ENCODE measurements around the gene FOXL1.

The FOXL1 gene

DNA sequence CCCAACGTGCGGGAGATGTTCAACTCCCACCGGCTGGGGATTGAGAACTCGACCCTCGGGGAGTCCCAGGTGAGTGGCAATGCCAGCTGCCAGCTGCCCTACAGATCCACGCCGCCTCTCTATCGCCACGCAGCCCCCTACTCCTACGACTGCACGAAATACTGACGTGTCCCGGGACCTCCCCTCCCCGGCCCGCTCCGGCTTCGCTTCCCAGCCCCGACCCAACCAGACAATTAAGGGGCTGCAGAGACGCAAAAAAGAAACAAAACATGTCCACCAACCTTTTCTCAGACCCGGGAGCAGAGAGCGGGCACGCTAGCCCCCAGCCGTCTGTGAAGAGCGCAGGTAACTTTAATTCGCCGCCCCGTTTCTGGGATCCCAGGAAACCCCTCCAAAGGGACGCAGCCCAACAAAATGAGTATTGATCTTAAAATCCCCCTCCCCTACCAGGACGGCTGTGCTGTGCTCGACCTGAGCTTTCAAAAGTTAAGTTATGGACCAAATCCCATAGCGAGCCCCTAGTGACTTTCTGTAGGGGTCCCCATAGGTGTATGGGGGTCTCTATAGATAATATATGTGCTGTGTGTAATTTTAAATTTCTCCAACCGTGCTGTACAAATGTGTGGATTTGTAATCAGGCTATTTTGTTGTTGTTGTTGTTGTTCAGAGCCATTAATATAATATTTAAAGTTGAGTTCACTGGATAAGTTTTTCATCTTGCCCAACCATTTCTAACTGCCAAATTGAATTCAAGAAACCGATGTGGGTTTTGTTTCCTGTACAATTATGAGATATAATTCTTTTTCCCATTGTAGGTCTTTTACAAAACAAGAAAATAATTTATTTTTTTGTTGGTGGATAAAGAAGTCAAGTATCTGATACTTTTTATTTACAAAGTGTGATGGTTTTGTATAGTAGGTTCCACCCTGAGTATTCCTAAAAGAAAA lies 9.4 kb upstream of the FOXL1 start:
- no peaks in the 10 kb centered on the region for H3K36me3 ChIP-seq (ENCODE audit: insufficient read depth, low read length)
- peaks cover 39% of the 10 kb centered on the region for H3K4me1 ChIP-seq (ENCODE audit: insufficient read depth, low read length)
- H3K9ac ChIP-seq (ENCODE audit: low read depth, low read length), result peak overlapping the region; percentile 71
- no peaks in the 10 kb centered on the region; the same call in 1 of the 2 replicates for H3K9me3 ChIP-seq (ENCODE audit: control insufficient read depth, insufficient read depth, low read length)

DNA sequence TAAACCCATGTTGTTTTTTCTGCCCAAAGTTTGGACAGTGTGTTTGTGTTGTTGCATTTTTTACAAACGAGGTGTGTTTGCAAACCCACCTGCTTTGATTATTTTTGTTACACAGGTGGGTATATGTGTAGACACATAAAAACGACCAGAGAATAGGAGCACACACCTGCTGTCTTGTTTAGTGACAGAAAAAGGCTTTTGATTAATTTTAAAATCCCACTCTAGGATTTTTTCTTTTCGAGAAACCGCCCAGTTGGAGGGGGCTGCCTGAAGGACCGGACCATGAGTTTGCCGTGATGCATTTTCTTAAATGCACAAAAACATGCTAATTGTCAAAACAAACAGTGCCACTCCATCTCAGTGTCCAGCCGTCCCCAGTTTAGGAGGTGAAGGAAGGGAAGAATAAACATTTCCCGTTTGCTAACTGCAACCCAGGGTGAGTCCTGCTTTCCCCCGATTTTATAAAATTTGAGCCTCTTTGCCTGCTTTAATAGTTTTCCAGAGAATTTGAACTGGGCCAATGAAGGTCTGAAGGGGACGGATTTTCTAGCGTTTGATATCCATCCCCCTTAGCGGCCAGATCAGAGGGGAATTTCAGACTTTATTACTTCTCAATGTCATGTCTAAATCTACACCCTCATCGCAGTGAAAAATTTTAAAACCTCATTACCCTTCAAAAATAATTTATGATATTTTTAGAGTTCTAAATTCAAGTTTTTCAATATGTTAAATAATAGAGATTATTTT lies 8.5 kb upstream of the FOXL1 start:
- Histone ChIP-seq H3K36me3 (ENCODE audit: insufficient read depth, low read length) (no peaks in the 10 kb centered on the region), H3K9me3 (ENCODE audit: control insufficient read depth, insufficient read depth, low read length) (no peaks in the 10 kb centered on the region; the same call in 1 of the 2 replicates), H3K9ac (ENCODE audit: low read depth, low read length) (peak overlapping the region; percentile 33; the same call in 1 of the 2 replicates), H3K4me1 (ENCODE audit: insufficient read depth, low read length) (peaks cover 37% of the 10 kb centered on the region)

DNA sequence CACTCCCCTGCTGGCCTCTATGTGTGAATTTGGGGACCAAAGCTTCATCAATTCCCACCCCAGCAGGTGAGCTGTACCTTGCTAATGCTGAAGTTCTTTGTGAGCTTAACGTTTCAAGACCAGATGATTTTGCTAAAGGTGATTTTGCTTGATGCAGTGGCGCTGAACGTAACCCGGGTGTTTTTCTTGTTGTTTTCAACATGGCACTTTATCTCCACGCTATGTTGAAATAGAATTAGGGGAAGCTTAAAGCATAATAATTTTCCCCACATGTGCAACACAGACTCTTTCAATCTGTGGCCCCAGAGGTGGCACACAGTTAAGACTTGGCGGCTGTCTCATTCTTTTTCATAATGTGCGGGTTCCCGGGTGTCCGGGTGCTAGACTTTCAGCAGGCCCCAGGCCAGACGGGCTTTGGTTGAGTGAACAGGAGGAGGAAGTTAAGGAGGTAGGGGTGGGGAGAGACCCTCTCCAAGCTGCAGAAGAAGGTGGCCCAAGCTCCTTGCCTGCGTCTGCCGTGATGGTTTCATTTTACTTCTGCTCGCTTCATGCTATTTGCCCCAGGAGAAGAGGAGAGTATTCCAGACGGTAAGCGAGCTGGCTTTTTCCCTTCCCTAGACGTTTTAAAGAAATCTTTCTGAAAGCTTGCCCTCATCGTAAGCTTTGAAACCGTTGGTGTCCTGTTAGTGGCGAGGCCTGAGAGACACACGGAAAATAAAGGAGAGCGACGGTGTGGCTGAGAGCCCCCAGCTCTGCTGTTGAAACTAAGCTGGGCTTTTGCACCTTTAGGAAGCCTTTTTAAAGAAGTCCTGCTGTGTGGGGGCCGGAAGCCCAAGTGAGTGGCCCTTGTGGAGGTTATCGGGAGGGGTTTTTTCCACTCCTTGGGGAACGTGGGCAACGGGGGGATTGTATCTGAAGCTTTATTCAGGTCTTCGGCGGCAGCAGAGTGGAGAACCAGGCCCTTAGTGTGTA lies 7.5 kb upstream of the FOXL1 start:
- peak overlapping the region; percentile 23; the same call in 1 of the 2 replicates for H3K9ac ChIP-seq (ENCODE audit: low read depth, low read length)
- H3K4me1 ChIP-seq (ENCODE audit: insufficient read depth, low read length), result peaks cover 36% of the 10 kb centered on the region
- H3K36me3 ChIP-seq (ENCODE audit: insufficient read depth, low read length), result no peaks in the 10 kb centered on the region
- H3K9me3 ChIP-seq (ENCODE audit: control insufficient read depth, insufficient read depth, low read length), result no peaks in the 10 kb centered on the region; the same call in 1 of the 2 replicates

DNA sequence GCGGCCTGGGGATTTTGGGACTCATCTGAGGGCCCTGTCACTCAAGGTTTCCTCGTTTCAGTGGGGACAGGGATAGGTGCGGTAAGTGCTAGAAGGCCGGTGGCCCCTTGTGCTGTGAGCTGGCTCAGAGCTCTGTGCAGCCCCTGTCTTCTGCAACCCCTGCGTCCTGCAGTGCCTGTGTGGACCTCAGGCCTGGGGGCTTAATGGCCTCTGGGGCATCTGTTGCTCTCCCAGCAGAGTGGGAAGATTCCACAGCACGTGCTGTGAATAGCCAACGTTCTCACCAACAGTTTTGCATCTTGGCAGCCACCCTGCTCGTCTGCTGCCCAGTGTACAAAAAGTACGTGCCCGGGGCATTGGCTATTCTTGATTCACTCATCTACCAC lies 6.8 kb upstream of the FOXL1 start:
- Histone ChIP-seq H3K36me3 (ENCODE audit: insufficient read depth, low read length) (no peaks in the 10 kb centered on the region), H3K9me3 (ENCODE audit: control insufficient read depth, insufficient read depth, low read length) (no peaks in the 10 kb centered on the region; the same call in 1 of the 2 replicates), H3K4me1 (ENCODE audit: insufficient read depth, low read length) (peaks cover 36% of the 10 kb centered on the region), H3K9ac (ENCODE audit: low read depth, low read length) (no peak overlapping the region)

GRCh38 chr16:86572041-86572521 lies 6.3 kb upstream of the FOXL1 start:
- Histone ChIP-seq H3K4me1 (ENCODE audit: insufficient read depth, low read length) (peaks cover 36% of the 10 kb centered on the region), H3K9me3 (ENCODE audit: control insufficient read depth, insufficient read depth, low read length) (no peaks in the 10 kb centered on the region; the same call in 1 of the 2 replicates), H3K9ac (ENCODE audit: low read depth, low read length) (no peak overlapping the region), H3K36me3 (ENCODE audit: insufficient read depth, low read length) (no peaks in the 10 kb centered on the region)

DNA sequence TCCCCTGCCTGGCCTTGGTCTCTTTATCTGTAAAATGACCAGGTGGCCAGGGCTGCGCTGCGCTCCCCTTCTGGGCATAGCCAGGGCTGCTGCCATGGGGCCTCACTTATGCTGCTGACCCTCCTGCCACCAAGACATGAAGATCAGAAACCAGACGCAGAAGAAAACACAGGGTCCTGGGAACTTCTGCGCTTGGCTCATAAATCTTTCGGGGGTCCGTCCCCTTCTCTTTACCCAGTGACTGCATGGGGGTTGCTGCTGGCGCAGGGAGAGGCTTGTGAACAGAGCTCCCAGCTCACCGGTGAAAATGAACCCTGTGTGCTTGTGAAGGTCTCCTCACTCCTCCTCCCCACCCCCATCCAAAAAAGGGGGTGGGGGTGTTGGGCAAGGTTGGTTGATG lies 5.7 kb upstream of the FOXL1 start:
- peaks cover 36% of the 10 kb centered on the region for H3K4me1 ChIP-seq (ENCODE audit: insufficient read depth, low read length)
- H3K36me3 ChIP-seq (ENCODE audit: insufficient read depth, low read length), result no peaks in the 10 kb centered on the region
- no peak overlapping the region for H3K9ac ChIP-seq (ENCODE audit: low read depth, low read length)
- no peaks in the 10 kb centered on the region; the same call in 1 of the 2 replicates for H3K9me3 ChIP-seq (ENCODE audit: control insufficient read depth, insufficient read depth, low read length)

DNA sequence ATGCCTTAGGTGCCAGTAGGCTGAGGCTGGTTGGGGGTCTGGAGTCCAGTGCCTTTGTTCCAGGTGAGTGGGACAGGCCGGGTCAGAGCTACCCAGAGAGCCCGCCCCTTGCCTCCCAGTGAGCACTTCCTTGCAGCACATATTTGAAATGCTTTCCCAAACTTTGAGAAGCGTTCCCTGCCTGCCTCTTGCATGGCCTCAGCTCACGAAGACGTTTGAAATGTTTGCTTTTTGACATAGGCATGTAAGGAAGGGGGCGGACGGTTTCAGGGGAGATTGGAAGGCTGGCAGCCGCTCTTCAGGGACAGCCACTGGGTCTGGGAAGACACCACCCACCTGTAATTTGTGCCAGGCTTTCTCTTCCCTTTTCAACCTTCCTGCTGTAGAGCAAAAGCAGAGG lies 5.1 kb upstream of the FOXL1 start:
- no peaks in the 10 kb centered on the region for H3K36me3 ChIP-seq (ENCODE audit: insufficient read depth, low read length)
- H3K9ac ChIP-seq (ENCODE audit: low read depth, low read length), result no peak overlapping the region
- peaks cover 36% of the 10 kb centered on the region for H3K4me1 ChIP-seq (ENCODE audit: insufficient read depth, low read length)
- no peaks in the 10 kb centered on the region; the same call in 1 of the 2 replicates for H3K9me3 ChIP-seq (ENCODE audit: control insufficient read depth, insufficient read depth, low read length)

- Histone ChIP-seq H3K9ac (ENCODE audit: low read depth, low read length) (no peak overlapping the region), H3K9me3 (ENCODE audit: control insufficient read depth, insufficient read depth, low read length) (no peaks in the 10 kb centered on the region), H3K36me3 (ENCODE audit: insufficient read depth, low read length) (no peaks in the 10 kb centered on the region), H3K4me1 (ENCODE audit: insufficient read depth, low read length) (peaks cover 36% of the 10 kb centered on the region)
Observed at GRCh38 chr16:86573646-86574508, 4.5 kb upstream of the FOXL1 start.

- Histone ChIP-seq H3K36me3 (ENCODE audit: insufficient read depth, low read length) (no peaks in the 10 kb centered on the region), H3K9ac (ENCODE audit: low read depth, low read length) (no peak overlapping the region), H3K4me1 (ENCODE audit: insufficient read depth, low read length) (peaks cover 36% of the 10 kb centered on the region), H3K9me3 (ENCODE audit: control insufficient read depth, insufficient read depth, low read length) (no peaks in the 10 kb centered on the region)
Observed at GRCh38 chr16:86574646-86575045, 3.7 kb upstream of the FOXL1 start.

DNA sequence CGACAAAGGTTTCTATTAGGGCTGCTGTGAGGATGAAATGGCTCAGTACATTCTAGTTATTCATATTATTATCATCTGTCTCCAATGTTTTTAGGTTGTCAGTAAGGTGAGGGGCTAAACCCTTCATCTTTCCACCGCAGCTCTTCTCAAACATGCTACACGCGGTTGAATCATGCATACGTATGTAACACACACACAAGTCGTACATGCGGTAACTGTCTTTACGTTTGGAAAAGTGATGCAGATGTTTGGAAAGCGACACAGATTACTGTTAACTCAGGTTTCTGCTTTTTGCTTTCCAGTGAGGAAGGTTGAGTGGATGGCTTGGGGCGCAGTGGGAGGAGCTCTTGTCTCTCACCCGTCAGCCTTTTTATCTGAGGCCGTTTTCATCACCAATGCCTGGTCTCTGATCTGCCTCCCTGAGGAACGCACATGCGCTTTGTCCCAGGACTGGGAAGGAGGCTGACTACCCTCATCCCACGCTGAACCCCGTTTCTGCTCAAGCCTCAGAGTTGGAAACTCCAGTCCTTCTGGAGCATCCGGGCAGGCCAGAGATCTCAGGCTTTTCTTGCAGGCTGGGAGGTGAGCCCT lies 3.2 kb upstream of the FOXL1 start:
- Histone ChIP-seq H3K4me1 (ENCODE audit: insufficient read depth, low read length) (peaks cover 32% of the 10 kb centered on the region), H3K9me3 (ENCODE audit: control insufficient read depth, insufficient read depth, low read length) (no peaks in the 10 kb centered on the region), H3K9ac (ENCODE audit: low read depth, low read length) (peak overlapping the region; percentile 83; the same call in 1 of the 2 replicates), H3K36me3 (ENCODE audit: insufficient read depth, low read length) (no peaks in the 10 kb centered on the region)

DNA sequence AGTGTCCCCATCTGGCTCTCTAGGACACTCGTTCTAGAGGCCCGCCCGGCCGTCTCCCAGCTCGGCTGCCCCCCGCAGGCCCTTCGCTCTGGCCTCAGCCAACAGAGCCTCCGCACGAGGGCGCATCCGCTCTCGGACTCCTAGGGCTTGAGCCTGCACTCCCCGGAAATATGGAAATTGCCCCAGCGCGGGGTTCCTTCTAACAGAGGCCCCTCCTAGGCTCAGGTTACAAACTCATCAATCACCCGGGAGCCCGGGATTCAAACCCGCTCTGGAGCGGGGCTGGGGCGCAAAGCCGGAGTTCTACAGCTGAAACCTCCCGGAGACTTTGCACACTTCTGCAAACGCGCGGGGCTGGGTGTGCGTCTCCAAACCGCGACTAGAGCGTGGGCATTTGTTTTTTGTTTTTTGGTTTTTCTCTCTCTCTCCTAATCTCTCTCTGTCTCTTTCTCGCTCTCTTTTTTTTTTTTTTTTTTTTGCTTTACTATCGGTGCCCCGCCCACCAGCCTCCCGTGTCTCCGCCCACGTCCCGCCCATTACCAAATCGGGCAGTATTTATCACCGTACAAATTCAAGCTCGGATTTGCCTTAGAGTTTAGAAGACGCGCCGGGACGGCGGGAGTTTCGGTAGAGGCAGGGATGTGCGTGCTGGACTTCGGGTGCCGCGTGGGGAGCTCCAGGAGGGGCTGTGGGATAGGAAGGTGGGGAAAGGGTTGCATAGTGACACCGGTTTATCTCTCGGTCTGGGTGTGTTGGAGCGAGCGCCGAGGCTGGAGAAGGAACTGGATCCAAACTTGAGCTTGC lies 2.4 kb upstream of the FOXL1 start:
- Histone ChIP-seq H3K9ac (ENCODE audit: low read depth, low read length) (peak overlapping the region; percentile 83; the same call in 1 of the 2 replicates), H3K9me3 (ENCODE audit: control insufficient read depth, insufficient read depth, low read length) (no peaks in the 10 kb centered on the region), H3K36me3 (ENCODE audit: insufficient read depth, low read length) (no peaks in the 10 kb centered on the region), H3K4me1 (ENCODE audit: insufficient read depth, low read length) (peaks cover 25% of the 10 kb centered on the region)

All from ES-I3 (cell line).